NCI-H526 treated with DMSO at 0.1 percent for 48 hours (cell line): ENCODE results near the gene CRYBB3.
"Not testable (repeated sequence)": the region's sequence is repeated elsewhere in the genome, so short reads cannot be mapped to it uniquely, and the experiment has no call there.

Experiments
- DNase-seq: peaks from one replicate; lab custom pipeline; 2025; lab: John Stamatoyannopoulos, UW

CRYBB3 gene

GRCh38 chr22:25207553-25208157 lies 8.0 kb downstream of the CRYBB3 start:
- DNase-seq, result no peak

DNA sequence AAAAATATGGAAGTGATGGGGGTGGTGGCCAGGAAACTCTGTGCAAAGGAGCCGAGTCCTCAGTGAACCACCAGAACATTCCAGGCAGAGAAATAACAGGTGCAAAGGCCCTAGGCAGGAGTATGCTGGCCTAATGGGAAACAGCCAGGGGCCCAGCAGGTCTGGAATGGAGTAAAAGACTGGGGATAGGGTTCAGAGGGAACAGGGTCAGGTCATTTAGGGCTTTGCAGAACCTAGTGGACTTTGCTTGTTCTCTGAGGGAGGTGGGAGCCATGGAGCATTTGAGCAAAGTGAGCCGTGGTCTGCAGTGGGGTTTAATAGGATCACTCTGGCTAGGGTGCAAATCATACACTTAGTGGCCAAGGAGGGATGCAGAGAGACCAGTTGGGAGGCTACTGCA lies 8.7 kb downstream of the CRYBB3 start:
- DNase-seq, result no peak

DNA sequence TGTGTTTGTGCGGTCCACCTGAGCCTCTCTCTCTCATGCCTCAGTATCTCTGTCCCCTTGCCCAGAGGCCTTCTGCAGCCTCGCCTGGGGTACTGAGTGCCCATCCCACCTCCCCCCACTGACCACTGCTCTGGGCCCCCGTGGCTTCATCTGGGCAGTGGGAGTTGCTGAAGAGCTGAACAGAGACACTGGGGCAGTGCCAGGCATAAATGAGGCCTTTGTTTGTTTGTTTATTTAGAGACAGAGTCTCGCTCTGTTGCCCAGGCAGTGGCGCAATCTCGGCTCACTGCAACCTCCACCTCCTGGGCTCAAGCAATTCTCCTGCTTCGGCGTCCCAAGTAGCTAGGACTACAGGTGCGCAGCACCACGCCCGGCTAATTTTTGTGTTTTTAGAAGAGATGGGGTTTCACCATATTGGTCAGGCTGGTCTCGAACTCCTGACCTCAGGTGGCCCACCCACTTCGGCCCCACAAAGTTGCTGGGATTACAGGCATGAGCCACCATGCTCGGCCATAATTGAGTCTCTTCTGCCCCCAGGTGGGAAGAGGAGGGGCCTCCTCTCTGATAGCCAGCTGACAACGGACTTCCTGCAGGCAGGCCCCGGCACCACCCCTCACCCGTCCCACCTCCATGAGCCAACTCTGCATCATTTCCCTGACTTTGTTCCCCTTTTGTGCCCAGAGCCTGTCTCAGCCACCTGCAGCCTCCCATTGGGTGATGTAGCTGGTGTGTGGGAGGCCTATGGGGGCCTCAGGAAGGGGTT lies 9.3 kb downstream of the CRYBB3 start:
- no peak for DNase-seq

- DNase-seq, result no peak
These were observed 11.1 kb downstream of the CRYBB3 start for GRCh38 chr22:25210793-25211192.

DNA sequence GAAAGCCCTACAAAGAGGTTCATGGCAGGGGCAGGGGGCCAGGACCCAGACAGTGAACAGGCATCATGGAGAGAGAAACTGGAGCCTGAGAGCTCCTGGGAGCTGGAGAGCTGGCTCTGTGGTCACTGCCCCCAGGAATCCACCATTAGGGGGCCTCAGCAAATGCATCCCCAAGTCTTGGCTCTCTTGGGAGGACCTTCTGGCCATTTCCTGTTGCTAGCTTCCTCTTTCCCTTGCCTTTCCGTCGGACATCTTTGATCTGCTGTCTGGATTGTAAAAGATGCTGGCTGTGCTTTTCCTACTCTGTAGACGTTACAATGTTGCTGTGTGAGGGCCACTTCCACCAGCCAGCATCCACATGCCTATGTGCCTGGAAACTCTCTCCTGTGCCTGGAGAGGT lies 12.7 kb downstream of the CRYBB3 start:
- no peak for DNase-seq

DNA sequence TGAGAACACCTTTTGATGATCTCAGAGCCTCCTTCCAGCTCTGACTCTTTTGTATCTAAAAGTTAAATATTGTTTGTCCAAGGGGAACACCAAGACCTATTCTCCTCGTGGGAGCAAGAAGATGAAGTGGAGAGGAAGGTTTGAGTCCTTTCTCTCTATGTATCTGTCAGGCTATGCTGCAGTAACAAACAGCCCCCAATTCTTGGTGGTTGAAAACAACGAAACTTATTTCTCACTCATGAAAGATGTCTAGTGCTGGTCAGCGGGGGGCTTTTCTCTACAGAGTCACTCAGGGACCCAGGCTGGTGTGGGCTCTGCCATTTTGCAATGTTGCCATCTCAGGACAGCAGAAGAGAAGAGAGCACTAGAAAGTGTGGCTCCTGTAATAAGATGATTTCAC lies 13.6 kb downstream of the CRYBB3 start:
- no peak for DNase-seq

- DNase-seq, result no peak
These were observed 16.6 kb downstream of the CRYBB3 start for GRCh38 chr22:25216230-25216629.

DNA sequence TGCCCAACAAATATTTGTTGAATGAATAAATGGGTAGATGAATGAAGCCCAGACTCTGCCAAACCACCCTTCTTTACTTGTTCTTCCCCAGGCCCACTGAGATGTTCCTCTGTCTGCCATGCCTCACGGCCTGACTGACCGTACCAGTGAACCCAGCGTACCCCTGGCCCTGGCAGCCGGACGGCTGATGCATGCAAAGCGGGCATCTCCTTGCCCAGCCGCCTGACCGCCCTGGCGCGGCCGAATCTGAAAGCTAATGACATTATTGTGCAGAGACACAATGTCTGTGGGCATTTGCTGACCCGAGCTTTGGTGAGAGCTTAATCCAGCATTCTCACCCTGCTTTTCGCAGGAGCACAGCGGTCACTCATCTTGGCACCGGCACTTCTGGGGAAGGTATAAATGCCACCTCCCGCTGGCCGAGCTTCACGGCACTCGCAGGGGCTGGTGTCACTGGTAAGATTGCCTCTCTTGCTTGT lies 19.6 kb downstream of the CRYBB3 start, which contains the start of gene CRYBB2:
CRYBB2 (plus strand) TSS at position 429 of the 479 bp plus-strand sequence. CDS start 1,791 bp downstream, outside the sequence.
- no peak for DNase-seq

DNA sequence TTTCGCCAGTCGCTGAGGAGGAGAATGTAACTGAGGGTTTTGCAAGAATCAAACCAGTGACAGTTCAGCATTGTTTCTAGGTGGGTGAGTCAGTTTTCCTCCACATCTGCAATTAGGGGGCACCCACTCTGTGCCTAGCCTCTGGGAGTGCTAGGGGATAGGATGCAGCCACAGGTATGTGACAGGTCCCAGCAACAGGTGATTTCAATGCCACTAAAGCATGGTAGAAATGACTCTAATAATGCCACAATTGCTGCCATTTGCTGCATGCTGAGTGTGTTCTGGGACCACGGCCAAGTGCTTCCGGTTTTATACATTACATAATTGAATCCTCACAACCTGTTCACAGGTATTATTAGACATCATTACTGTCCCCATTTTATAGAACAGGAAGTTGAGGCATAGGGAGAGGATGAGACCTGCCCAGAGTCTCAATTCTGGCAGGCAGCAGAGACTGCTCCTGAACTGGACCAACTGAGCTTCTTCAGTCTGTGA lies 20.3 kb downstream of the CRYBB3 start:
- no peak for DNase-seq

- no peak for DNase-seq
These were observed 22.1 kb downstream of the CRYBB3 start for GRCh38 chr22:25221790-25222189.

DNA sequence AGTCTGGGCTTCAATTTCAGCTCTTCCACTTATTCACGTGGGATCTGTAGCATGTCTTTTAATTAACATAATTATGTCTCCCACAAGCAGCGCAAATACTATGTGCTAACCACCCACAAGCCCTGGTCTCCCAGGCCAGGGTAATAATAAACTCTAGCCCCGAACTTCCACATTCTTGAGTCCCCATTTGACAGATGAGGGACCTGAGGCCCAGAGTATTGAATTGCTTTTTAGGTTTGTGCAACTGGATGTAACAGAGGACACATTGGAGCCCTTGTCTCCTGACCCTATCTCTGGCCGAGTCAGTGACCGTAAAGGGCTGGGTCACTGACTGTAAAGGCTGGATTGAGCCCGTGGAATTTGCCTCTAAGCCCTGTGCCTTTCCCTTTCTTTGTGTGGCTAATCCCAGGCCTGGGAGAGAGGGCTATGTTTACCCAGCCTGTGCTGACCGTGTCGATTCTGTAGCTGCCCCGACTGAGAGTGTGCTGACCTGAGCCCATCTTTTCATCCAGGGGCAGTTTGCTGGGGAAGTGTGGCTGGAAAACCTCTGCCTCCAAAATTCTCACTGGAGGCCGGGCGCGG lies 23.7 kb downstream of the CRYBB3 start:
- DNase-seq, result no peak

DNA sequence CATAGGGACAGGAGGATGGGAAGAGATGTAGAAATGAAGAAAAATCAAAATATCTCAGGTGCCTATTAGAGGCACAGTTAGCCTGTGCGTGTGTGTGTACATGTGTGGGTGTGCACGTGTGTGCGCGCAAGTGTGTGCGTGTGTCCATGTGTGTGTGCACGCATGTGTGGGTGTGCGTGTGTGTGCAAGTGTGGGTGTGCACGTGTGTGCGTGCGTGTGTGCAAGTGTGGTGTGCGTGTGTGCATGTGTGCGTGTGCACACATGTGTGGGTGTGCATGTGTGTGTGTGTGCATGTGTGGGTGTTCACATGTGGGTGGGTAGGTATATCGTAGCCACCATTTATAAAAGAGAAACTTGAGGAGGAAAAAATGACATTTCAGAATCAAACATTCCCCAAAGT lies 29.2 kb downstream of the CRYBB3 start:
- DNase-seq, result no peak

DNA sequence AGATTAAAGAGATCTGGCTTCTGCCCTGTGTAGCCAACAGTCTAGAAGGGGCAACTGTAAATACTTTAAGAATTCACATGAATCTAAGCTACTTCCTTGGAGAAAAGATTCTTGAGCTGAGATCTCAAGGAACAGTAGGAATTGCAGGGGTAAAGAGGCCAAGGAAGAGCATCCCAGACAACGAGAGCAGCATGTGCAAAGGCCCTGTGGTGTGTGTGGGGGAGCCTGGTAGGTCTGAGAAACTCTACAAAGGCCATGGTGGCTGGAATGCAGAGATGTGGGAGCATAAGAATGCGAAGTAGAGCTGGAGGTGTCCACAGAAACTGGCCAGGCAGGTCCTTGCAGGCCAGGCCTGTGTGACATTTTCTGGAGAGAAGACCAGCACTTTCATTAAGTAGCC lies 31.1 kb downstream of the CRYBB3 start:
- not testable (repeated sequence) for DNase-seq

- no peak for DNase-seq
These were observed 32.6 kb downstream of the CRYBB3 start for GRCh38 chr22:25232301-25232700.

DNA sequence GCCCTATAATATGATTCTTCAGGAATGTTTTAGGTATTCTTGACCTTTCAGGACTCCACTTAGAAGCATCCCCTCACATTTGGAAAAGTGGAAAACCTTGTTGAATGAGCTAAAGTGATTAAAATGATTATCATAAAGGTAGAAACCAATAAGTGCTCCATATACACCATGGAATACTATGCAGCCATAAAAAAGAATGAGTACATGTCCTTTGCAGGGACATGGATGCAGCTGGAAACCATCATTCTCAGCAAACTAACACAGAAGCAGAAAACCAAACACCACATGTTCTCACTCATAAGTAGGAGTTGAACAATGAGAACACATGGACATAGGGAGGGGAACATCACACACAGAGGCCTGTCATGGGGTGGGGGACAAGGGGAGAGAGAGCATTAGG lies 34.0 kb downstream of the CRYBB3 start:
- not testable (repeated sequence) for DNase-seq

DNA sequence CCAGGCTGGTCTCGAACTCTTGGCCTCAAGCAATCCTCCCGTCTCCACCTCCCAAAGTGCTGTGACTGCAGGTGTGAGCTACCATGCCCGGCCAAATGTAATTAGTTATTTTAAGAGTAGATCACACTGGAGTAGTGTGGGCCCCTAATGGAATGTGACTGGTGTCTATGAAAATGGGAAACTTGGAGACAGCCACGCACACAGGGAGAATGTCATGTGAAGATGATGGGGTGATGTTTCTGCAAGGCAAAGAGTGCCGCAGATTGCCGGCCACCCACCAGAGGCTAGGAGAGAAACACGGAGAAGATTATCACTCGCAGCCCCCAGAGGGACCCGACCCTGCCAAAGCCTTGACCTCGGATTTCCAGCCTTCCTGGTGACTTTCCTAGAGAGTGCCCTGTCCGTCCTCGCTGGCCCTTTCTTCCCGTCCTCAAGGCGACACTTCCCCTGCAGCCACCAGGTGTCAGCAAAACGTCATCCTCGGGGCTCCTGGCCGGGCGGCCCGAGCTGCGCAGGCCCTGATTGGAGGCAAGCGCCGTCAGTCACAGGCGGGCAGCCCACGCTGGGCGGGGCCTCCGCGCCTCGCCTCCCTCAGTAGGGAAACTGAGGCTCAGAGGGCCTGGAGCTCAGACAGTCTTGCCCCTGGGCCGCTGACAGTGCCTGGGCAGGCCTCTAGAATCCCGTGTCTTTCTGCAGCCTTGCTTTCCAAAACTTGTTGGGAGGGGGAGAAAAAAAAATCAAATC lies 36.1 kb downstream of the CRYBB3 start:
- peak; percentile 29 for DNase-seq

- no peak for DNase-seq
These were observed 36.8 kb downstream of the CRYBB3 start for GRCh38 chr22:25236417-25236816.

DNA sequence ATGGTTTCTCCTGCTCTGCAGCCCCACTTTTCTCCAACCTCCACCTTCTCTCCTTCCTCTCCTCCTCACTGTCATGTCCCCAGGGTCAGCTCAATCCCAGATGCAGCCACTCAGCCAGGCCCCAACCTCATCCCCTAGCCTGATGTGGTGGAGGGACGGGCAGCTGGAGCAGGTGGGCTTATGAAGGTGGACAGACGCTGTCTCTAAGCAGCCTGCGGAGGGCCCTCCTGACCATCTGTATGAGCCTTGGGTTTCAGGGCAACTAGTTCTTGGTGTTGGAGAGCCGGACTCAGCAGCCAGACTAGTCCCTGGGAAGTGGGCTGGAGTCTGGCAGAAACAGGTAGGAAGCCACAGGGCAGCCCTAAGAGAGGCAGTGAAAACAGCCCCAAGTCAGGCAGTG lies 37.8 kb downstream of the CRYBB3 start:
- no peak for DNase-seq

DNA sequence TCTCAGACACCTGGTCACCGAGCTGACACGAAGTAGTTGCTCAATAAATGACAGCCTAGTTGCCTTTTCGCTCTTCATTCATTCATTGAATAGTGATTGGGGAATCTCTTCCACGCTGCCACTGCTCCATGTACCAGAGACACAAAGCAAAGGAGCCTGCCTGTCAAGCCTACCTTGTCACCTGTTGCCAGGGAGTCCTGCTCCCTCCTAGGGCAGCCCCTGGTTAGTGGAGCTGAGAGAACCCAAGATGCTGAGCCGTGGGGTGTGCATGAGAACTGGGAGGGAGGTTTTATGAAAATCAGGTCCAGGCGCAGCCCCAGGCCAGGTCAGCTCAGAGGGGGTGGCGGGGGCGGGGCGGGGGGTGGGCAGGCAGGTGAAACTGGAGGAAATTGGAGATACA lies 38.4 kb downstream of the CRYBB3 start:
- DNase-seq, result not testable (repeated sequence)

GRCh38 chr22:25255169-25255568 lies 55.5 kb downstream of the CRYBB3 start:
- peak; percentile 5 for DNase-seq
